CD8-positive, alpha-beta memory T cell (primary cell): ENCODE measurements around the gene A3GALT2. TPM values are rescaled to one million over a fixed set of nuclear protein-coding genes. Genes with fewer than 3 reads are reported as not detected.

Experiments used
- CTCF ChIA-PET: fragments of 350-600 bp; sonication (Branson Sonifier 250); formaldehyde crosslinking; loops from one replicate; lab custom pipeline; 2021; ENCODE audit warnings: antibody characterized with exemption; lab: Charles Lee
- POLR2A ChIA-PET: fragments of 350-600 bp; sonication (Branson Sonifier 250); formaldehyde crosslinking; loops from one replicate; lab custom pipeline; 2021; ENCODE audit warnings: antibody characterized with exemption; lab: Charles Lee
- DNase-seq, 5 donors: peaks; one replicate each; pipeline versions ENCODE4 v3.0.0 to v3.0.0-alpha.2; 2020 to 2022; ENCODE audit warnings: mixed read lengths in 1 of 5
- H3K27ac ChIP-seq: one replicate; pipeline ENCODE4 v1.7.0; 2013; ENCODE audit warnings: low read depth, mild to moderate bottlenecking, low read length, moderate library complexity
- H3K27me3 ChIP-seq: 2 replicates; pipeline ENCODE4 v1.7.0; 2013; ENCODE audit warnings: low read length, mild to moderate bottlenecking; ENCODE audit not compliant: insufficient read depth, poor library complexity, severe bottlenecking
- H3K36me3 ChIP-seq: 2 replicates; pipeline ENCODE4 v1.7.0; 2013; ENCODE audit warnings: mild to moderate bottlenecking, low read length, moderate library complexity; ENCODE audit not compliant: insufficient read depth
- H3K4me1 ChIP-seq: 2 replicates; pipeline ENCODE4 v1.7.0; 2013; ENCODE audit warnings: mild to moderate bottlenecking, low read length, moderate library complexity; ENCODE audit not compliant: insufficient read depth
- H3K4me3 ChIP-seq: 2 replicates; pipeline ENCODE4 v1.7.0; 2013; ENCODE audit warnings: mild to moderate bottlenecking, low read length
- H3K9me3 ChIP-seq: 2 replicates; pipeline ENCODE4 v1.7.0; 2013; ENCODE audit warnings: mild to moderate bottlenecking, low read length
- H3K27ac Mint-ChIP-seq, 8 donors: one replicate each; pipeline ENCODE4 v1.8.0; 2020 to 2021; ENCODE audit warnings: mixed read lengths in 8 of 8, mild to moderate bottlenecking in 6 of 8, inconsistent platforms in 3 of 8, moderate library complexity in 3 of 8
- H3K27me3 Mint-ChIP-seq, 2 donors: one replicate each; pipeline ENCODE4 v1.8.0; 2020 to 2021; ENCODE audit warnings: mixed read lengths in 2 of 2, mild to moderate bottlenecking in 1 of 2, moderate library complexity in 1 of 2
- H3K36me3 Mint-ChIP-seq, 3 donors: one replicate each; pipeline ENCODE4 v1.8.0; 2020 to 2021; ENCODE audit warnings: mixed read lengths in 3 of 3, inconsistent platforms in 1 of 3, mild to moderate bottlenecking in 1 of 3
- H3K4me1 Mint-ChIP-seq, 3 donors: one replicate each; pipeline ENCODE4 v1.8.0; 2020 to 2021; ENCODE audit warnings: mixed read lengths in 3 of 3, inconsistent platforms in 1 of 3, mild to moderate bottlenecking in 1 of 3
- H3K4me3 Mint-ChIP-seq, 7 donors: one replicate each; pipeline ENCODE4 v1.8.0; 2020 to 2021; ENCODE audit warnings: mixed read lengths in 7 of 7, mild to moderate bottlenecking in 6 of 7, moderate library complexity in 4 of 7, inconsistent platforms in 2 of 7
- H3K9me3 Mint-ChIP-seq, 5 donors: one replicate each; pipeline ENCODE4 v1.8.0; 2020 to 2022; ENCODE audit warnings: mixed read lengths in 5 of 5, mild to moderate bottlenecking in 3 of 5, moderate library complexity in 2 of 5, inconsistent platforms in 1 of 5
- polyA plus RNA-seq: library from polyadenylated mRNA; unstranded; fragments of 300-500 nt; fragmentation: Illumina TruSeq; gene quantifications from one replicate; pipeline ENCODE4 v1.2.3, GENCODE V29; 2021
- total RNA-seq, 2 experiments: library from RNA; stranded (reverse); gene quantifications; one replicate each; pipeline ENCODE4 v1.2.3, GENCODE V29; 2021

A3GALT2 gene
- total and polyA plus RNA-seq, 3 experiments from 2014 or later: not detected

DNA sequence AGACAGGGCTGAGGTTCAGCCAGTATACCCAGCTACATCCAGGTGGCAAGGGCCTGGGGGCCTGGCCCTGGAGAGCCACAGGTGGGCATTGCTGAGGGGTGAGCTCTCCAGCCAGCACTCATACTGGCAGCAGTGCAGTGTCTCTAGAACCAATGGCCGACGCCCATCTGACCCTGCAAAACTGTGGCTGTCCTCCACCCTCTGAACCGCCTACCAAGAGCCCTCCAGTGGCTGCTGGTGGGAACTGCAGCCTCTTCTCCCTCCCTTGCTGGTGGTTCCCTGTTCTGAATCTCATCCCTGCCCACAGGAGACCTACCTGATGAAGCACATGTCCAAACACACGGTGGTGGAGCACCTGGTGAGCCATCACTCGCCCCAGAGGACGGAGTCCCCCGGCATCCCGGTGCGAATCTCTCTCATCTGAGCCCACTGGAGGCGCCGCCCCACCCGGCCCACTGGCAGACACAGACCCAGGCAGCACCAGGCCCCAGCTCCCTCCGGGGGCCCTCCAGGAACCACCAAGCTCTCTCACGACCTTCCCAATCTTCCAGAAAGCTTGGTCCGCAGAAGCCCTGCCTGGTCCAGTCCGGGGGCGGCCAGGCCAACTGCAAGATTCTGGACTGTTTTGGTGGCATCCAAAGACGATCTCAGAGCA lies 22.1 kb downstream of the A3GALT2 start:
- no peaks in the 10 kb centered on the region for H3K27me3 Mint-ChIP-seq

DNA sequence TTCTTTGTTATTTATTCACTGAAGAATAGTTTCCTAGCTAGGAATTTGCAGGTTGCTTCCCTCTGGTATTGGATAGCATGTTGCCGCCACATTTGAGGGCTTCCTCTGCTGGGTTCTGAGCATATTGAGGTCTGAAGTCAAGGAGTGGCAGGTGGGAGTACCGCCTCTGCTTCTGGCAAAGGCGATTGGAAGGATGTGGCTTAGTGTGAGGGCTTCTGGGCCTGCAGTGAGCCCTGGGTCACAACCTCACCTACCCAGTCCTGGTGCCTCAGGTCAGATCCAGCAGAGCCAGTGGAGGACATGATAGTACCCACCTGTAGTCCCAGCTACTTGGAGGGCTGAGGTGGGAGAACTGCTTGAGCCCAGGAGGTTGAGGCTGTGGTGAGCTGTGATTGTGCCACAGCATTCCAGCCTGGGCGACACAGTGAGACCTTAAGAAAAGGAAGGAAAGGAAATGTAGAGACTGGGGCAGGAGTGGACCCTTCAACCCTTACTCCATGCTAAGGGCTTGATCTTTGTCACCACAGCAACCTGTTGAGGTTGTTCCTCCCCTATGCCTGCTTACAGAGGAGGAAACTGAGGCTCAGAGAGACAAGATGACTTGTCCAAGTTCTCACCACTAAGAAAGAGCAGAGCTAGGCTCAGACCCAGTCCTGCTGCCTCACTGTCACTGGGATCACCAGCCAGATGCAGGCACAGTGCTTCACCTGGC lies 22.8 kb downstream of the A3GALT2 start:
- DNase-seq: no peak
- H3K4me1 ChIP-seq: peaks cover 17% of the 10 kb centered on the region
- Mint-ChIP-seq H3K4me1 (peaks cover 25 to 32% (median 32%) of the 10 kb centered on the region in 3 donors), H3K36me3 (peaks cover 2 to 45% (median 5%) of the 10 kb centered on the region in 3 donors), H3K9me3 (no peaks in the 10 kb centered on the region), H3K27me3 (no peaks in the 10 kb centered on the region), H3K27ac (peak overlapping the region in 1 of 8 donors; percentile 20), H3K4me3 (no peak overlapping the region)
- H3K4me3 ChIP-seq: no peak overlapping the region
- no peaks in the 10 kb centered on the region for H3K9me3 ChIP-seq
- CTCF ChIA-PET: interaction anchor here (1.0 to 4.6 kb wide), 7 partner anchors 8 to 70 kb away, joined by 3 to 75 read pairs (median 6); no protein-coding TSS in a partner anchor
- no peak overlapping the region for H3K27ac ChIP-seq
- H3K36me3 ChIP-seq: no peaks in the 10 kb centered on the region
- POLR2A ChIA-PET: no interaction called here
- H3K27me3 ChIP-seq: no peaks in the 10 kb centered on the region

More for the DNA sequence above, 22.1 kb downstream of the A3GALT2 start:
- Mint-ChIP-seq H3K27ac (peak overlapping the region in 4 of 8 donors; percentile 7 to 81 (median 48)), H3K4me3 (no peak overlapping the region), H3K36me3 (peaks cover 4 to 42% (median 5%) of the 10 kb centered on the region in 3 donors), H3K9me3 (no peaks in the 10 kb centered on the region), H3K4me1 (peaks cover 28 to 35% (median 33%) of the 10 kb centered on the region in 3 donors)
- ChIA-PET CTCF (interaction anchor here (1.0 to 4.6 kb wide), 5 partner anchors 9 to 70 kb away, joined by 3 to 75 read pairs (median 3); no protein-coding TSS in a partner anchor), POLR2A (no interaction called here)
- DNase-seq: peak; percentile 21 to 62 (median 28)
- Histone ChIP-seq H3K27ac (no peak overlapping the region), H3K27me3 (no peaks in the 10 kb centered on the region), H3K4me1 (peaks cover 17% of the 10 kb centered on the region), H3K36me3 (no peaks in the 10 kb centered on the region), H3K9me3 (no peaks in the 10 kb centered on the region), H3K4me3 (no peak overlapping the region)

- Mint-ChIP-seq H3K27me3 (peaks cover 0 to 2% of the 10 kb centered on the region in 2 donors), H3K9me3 (no peaks in the 10 kb centered on the region), H3K36me3 (peaks cover 0 to 50% (median 5%) of the 10 kb centered on the region in 3 donors), H3K27ac (peak overlapping the region in 1 of 8 donors; percentile 86), H3K4me3 (no peak overlapping the region), H3K4me1 (peaks cover 13 to 20% (median 19%) of the 10 kb centered on the region in 3 donors)
- no peak overlapping the region for H3K27ac ChIP-seq
- peaks cover 6% of the 10 kb centered on the region for H3K4me1 ChIP-seq
- no peaks in the 10 kb centered on the region for H3K27me3 ChIP-seq
- H3K4me3 ChIP-seq: no peak overlapping the region
- no peaks in the 10 kb centered on the region for H3K9me3 ChIP-seq
- DNase-seq: no peak
- ChIA-PET CTCF (interaction anchor here (1.2 to 4.6 kb wide), 14 partner anchors 9 to 175 kb away, joined by 3 to 75 read pairs (median 6); partner anchors contain the start of gene ZSCAN20), POLR2A (no interaction called here)
- H3K36me3 ChIP-seq: no peaks in the 10 kb centered on the region
These were observed 24.1 kb downstream of the A3GALT2 start for GRCh38 chr1:33296824-33297223.

DNA sequence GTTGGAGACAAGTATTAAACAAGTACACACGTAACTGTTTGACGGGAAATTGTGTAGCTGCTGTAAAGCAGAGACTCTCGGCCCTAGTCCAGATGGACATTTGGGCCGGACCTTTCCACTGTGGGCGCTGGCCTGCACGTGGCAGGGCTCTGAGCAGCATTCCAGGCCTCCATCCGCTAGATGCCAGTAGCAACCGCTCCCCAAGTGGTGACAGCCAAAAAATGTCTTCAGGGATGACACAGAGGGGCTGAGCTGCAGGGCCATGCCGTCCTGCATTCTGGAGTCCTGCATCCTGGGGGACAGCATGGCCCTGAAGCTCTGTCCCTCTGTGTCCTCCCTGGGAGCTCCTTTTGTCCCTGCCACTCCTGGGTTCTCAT lies 24.8 kb downstream of the A3GALT2 start:
- Mint-ChIP-seq H3K4me1 (peaks cover 9 to 16% (median 16%) of the 10 kb centered on the region in 3 donors), H3K4me3 (no peak overlapping the region), H3K27ac (peak overlapping the region in 1 of 8 donors; percentile 75), H3K9me3 (no peaks in the 10 kb centered on the region), H3K36me3 (peaks cover 0 to 50% (median 5%) of the 10 kb centered on the region in 3 donors), H3K27me3 (peaks cover 0 to 2% of the 10 kb centered on the region in 2 donors)
- Histone ChIP-seq H3K9me3 (no peaks in the 10 kb centered on the region), H3K4me1 (peaks cover 5% of the 10 kb centered on the region), H3K36me3 (no peaks in the 10 kb centered on the region), H3K27ac (no peak overlapping the region), H3K4me3 (no peak overlapping the region), H3K27me3 (no peaks in the 10 kb centered on the region)
- CTCF ChIA-PET: interaction anchor here (0.9 to 4.6 kb wide), 30 partner anchors 10 to 349 kb away, joined by 3 to 75 read pairs (median 5); partner anchors contain the start of genes A3GALT2 and ZSCAN20
- no peak for DNase-seq
- POLR2A ChIA-PET: no interaction called here

DNA sequence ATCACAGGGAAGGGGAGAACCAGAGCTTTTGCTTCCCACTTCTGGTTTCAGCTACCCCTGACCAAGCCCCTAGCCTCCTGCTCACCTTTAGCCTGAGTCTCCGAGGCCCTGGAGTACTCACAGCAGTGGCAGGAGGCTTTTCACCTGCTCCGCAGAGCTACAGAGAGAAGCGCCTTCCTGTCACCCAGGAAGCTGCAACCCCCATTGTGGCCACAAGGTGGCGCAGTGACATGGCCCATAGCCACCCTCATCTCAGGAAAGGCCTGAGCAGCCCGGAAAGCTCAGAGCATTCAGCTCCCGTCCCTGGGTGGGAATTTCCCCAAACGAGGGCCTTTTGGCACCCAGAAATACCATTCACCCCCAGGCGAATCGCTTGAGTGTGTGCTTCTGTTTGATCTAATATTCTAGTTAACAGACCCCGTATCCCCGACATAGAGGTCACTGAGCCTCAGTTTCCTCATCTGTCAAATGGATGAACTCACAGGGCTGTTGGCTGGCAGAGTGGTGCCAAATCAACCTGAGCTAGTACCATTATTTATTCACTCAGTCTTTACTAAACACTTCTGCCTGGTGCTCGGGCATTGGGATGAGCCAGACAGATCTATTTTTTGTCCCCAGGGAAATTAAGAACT lies 25.3 kb downstream of the A3GALT2 start:
- Mint-ChIP-seq H3K9me3 (no peaks in the 10 kb centered on the region), H3K36me3 (peaks cover 0 to 51% (median 5%) of the 10 kb centered on the region in 3 donors)
- CTCF ChIA-PET: interaction anchor here (0.8 to 4.6 kb wide), 33 partner anchors 10 to 349 kb away, joined by 3 to 75 read pairs (median 5); partner anchors contain the start of genes A3GALT2 and ZSCAN20

DNA sequence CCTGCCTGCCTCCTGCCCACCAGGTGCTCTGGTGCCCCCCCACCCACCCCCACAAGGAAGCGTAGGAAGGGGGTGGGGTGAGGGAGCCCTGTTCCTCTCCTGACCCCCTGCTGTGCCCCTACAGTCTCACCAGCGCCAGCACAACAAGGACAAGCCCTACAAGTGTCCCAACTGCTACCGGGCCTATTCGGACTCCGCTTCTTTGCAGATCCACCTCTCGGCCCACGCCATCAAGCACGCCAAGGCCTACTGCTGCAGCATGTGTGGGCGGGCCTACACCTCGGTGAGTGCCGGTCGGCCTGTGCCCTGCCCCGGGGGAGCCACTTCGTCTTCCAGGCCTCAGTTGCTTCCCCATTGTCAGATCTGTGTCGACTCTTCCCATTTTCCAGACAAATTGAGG lies 25.9 kb downstream of the A3GALT2 start:
- H3K36me3 Mint-ChIP-seq: peaks cover 0 to 49% (median 5%) of the 10 kb centered on the region in 3 donors
- peaks cover 9 to 16% (median 16%) of the 10 kb centered on the region in 3 donors for H3K4me1 Mint-ChIP-seq
- ChIA-PET POLR2A (no interaction called here), CTCF (interaction anchor here (0.8 to 4.6 kb wide), 30 partner anchors 9 to 348 kb away, joined by 3 to 75 read pairs (median 5); partner anchors contain the start of genes A3GALT2 and ZSCAN20)
- Histone ChIP-seq H3K27me3 (no peaks in the 10 kb centered on the region), H3K4me1 (peaks cover 5% of the 10 kb centered on the region), H3K27ac (no peak overlapping the region), H3K9me3 (no peaks in the 10 kb centered on the region), H3K36me3 (no peaks in the 10 kb centered on the region), H3K4me3 (no peak overlapping the region)
- no peak overlapping the region for H3K27ac Mint-ChIP-seq
- H3K4me3 Mint-ChIP-seq: no peak overlapping the region
- DNase-seq: no peak
- peaks cover 0 to 2% of the 10 kb centered on the region in 2 donors for H3K27me3 Mint-ChIP-seq
- H3K9me3 Mint-ChIP-seq: no peaks in the 10 kb centered on the region

More for the DNA sequence above, 25.3 kb downstream of the A3GALT2 start:
- POLR2A ChIA-PET: no interaction called here
- no peaks in the 10 kb centered on the region for H3K36me3 ChIP-seq
- DNase-seq: peak; percentile 68 to 91 (median 78)
- H3K4me3 ChIP-seq: no peak overlapping the region
- Mint-ChIP-seq H3K4me3 (no peak overlapping the region), H3K27me3 (peaks cover 0 to 2% of the 10 kb centered on the region in 2 donors), H3K27ac (peak overlapping the region in 3 of 8 donors; percentile 32 to 61 (median 54)), H3K4me1 (peaks cover 9 to 16% (median 16%) of the 10 kb centered on the region in 3 donors)
- H3K4me1 ChIP-seq: peaks cover 5% of the 10 kb centered on the region
- H3K9me3 ChIP-seq: no peaks in the 10 kb centered on the region
- no peaks in the 10 kb centered on the region for H3K27me3 ChIP-seq
- H3K27ac ChIP-seq: no peak overlapping the region

DNA sequence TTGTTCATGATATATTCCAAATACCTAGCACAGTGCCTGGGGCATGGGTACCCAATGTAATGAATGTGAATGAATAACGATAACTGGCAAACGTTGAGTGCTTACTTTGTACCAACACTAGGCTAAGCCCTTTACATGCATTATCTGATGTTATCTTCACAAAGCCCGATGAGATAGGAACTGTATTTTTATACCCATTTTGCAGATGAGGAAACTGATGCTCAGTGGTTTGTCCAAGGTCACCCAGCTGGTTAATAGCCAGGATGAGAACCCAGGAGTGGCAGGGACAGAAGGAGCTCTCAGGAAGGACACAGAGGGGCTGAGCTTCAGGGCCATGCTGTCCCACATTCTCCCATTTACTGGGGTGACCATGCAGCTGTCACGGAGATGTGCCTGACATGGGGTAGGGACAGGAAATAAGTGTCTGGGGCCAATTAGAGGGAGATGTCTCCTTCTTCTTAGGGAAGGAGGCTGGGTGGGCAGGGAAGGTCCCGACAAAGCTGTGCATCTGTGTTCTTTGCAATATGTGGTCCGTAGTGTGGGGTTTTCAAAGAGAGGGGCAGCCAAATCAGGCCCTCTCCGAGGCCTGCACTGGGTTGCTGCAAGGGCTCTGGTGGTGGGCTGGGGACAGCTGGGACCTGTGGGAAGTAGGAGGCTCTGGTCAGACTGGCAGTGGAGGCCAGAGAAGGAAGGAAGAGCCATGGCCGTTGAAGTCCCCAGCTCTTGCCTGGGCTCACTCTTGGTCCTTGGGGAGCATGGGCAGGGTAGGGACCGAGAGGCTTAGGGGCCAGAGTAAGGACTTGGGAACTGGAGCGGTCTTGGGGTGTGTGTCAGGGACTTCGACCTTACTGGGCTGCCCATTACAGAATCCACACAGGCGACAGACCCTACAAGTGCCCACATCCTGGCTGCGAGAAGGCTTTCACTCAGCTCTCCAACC lies 26.6 kb downstream of the A3GALT2 start:
- Mint-ChIP-seq H3K27me3 (peaks cover 0 to 2% of the 10 kb centered on the region in 2 donors), H3K27ac (peak overlapping the region in 3 of 8 donors; percentile 8 to 78 (median 37)), H3K36me3 (peaks cover 2 to 53% (median 8%) of the 10 kb centered on the region in 3 donors), H3K4me1 (peaks cover 9 to 16% (median 16%) of the 10 kb centered on the region in 3 donors), H3K9me3 (peaks cover 0 to 2% (median 0%) of the 10 kb centered on the region in 5 donors), H3K4me3 (no peak overlapping the region)
- Histone ChIP-seq H3K4me1 (peaks cover 5% of the 10 kb centered on the region), H3K36me3 (no peaks in the 10 kb centered on the region), H3K27me3 (no peaks in the 10 kb centered on the region), H3K9me3 (no peaks in the 10 kb centered on the region), H3K4me3 (no peak overlapping the region), H3K27ac (no peak overlapping the region)
- ChIA-PET CTCF (interaction anchor here (0.9 to 4.6 kb wide), 15 partner anchors 9 to 347 kb away, joined by 3 to 75 read pairs (median 6); partner anchors contain the start of gene ZSCAN20), POLR2A (no interaction called here)
- no peak for DNase-seq
